Endothelial cell of umbilical vein (primary cell): ENCODE data around the gene ZPLD1. TPM values are rescaled to one million over a fixed set of nuclear protein-coding genes. Genes with fewer than 3 reads are reported as not detected.

Experiments used
- BruUV-seq: library from RNA; stranded (reverse); fragments of 400-500 nt; replicated peaks from 2 replicates; lab custom pipeline; 2021; lab: Mats Ljungman, UMichigan
- CTCF ChIA-PET: fragments of 300-600, 350-600 bp; sonication (Branson Sonifier 250); formaldehyde crosslinking; loops from one replicate; lab custom pipeline; 2021; ENCODE audit warnings: antibody characterized with exemption, inconsistent platforms; lab: Charles Lee
- POLR2A ChIA-PET: fragments of 300-600, 350-600 bp; sonication (Branson Sonifier 250); formaldehyde crosslinking; loops from one replicate; lab custom pipeline; 2021; ENCODE audit warnings: antibody characterized with exemption, inconsistent platforms; lab: Charles Lee
- DNase-seq: peaks from one replicate; pipeline ENCODE4 v3.0.0-alpha.2; 2011; ENCODE audit warnings: low read depth, low spot score
- FAIRE-seq: peaks from 2 replicates; lab custom pipeline; 2011; peaks lifted over from hg19 to GRCh38; lab: Jason Lieb, UNC
- H2AFZ ChIP-seq: 2 replicates; pipeline ENCODE4 v1.6.0; 2012; ENCODE audit warnings: low read depth, low read length, control low read depth, inconsistent platforms
- H3K27ac ChIP-seq: 2 replicates; pipeline ENCODE4 v1.5.1; 2011; ENCODE audit warnings: low read depth, mild to moderate bottlenecking, control low read depth, low read length, moderate library complexity; ENCODE audit not compliant: insufficient read depth
- H3K27me3 ChIP-seq, 2 experiments: 2 replicates each; pipeline versions ENCODE4 v1.6.0 to v1.6.1; 2011; ENCODE audit warnings: low read length in 2 of 2, mixed read lengths in 1 of 2; ENCODE audit not compliant: control insufficient read depth in 2 of 2, insufficient read depth in 2 of 2
- H3K36me3 ChIP-seq, 2 experiments: 2 replicates in 1 of 2; 3 replicates in 1 of 2; pipeline ENCODE4 v1.5.1; 2011; ENCODE audit warnings: low read length in 2 of 2, mild to moderate bottlenecking in 1 of 2, moderate library complexity in 1 of 2; ENCODE audit not compliant: control insufficient read depth in 2 of 2, insufficient read depth in 2 of 2; ENCODE audit errors: extremely low read depth in 1 of 2
- H3K4me1 ChIP-seq: 3 replicates; pipeline ENCODE4 v1.5.1; 2011; ENCODE audit warnings: mild to moderate bottlenecking, low read length; ENCODE audit not compliant: control insufficient read depth, insufficient read depth; ENCODE audit errors: extremely low read depth
- H3K4me2 ChIP-seq: 2 replicates; pipeline ENCODE4 v1.6.1; 2011; ENCODE audit warnings: low read length, control low read depth, mixed read lengths; ENCODE audit not compliant: insufficient read depth
- H3K4me3 ChIP-seq, 3 experiments: fragments of 200-600 bp in 1 of 3; sonication (generic), shearing (Covaris generic) in 1 of 3; replicated peaks in 1 of 3; 2 replicates each; pipeline ENCODE4 v1.5.1; 2011 to 2016; ENCODE audit warnings: control low read depth in 3 of 3, low read length in 3 of 3, mild to moderate bottlenecking in 2 of 3, inconsistent platforms in 1 of 3, low read depth in 1 of 3, moderate library complexity in 1 of 3; ENCODE audit not compliant: insufficient read depth in 1 of 3
- H3K79me2 ChIP-seq: 2 replicates; pipeline ENCODE4 v1.6.0; 2012; ENCODE audit warnings: low read length, inconsistent platforms; ENCODE audit not compliant: control insufficient read depth, insufficient read depth
- H3K9ac ChIP-seq: replicated peaks from 2 replicates; pipeline ENCODE3; 2011; ENCODE audit warnings: low read length, control low read depth; ENCODE audit not compliant: insufficient read depth; ENCODE audit errors: extremely low read depth
- H3K9me1 ChIP-seq: replicated peaks from 3 replicates; pipeline ENCODE4 v1.6.0; 2011; ENCODE audit warnings: mild to moderate bottlenecking, low read length; ENCODE audit not compliant: control insufficient read depth, insufficient read depth; ENCODE audit errors: extremely low read depth
- H3K9me3 ChIP-seq: replicated peaks from 2 replicates; pipeline ENCODE4 v1.5.1; 2012; ENCODE audit warnings: low read length, inconsistent platforms; ENCODE audit not compliant: control insufficient read depth, insufficient read depth
- H4K20me1 ChIP-seq: replicated peaks from 2 replicates; pipeline ENCODE3; 2011; ENCODE audit warnings: mild to moderate bottlenecking, low read length; ENCODE audit not compliant: control insufficient read depth, insufficient read depth; ENCODE audit errors: extremely low read depth
- EZH2 ChIP-seq: IDR thresholded peaks from 2 replicates; pipeline ENCODE4 v1.6.1; 2012; ENCODE audit warnings: borderline replicate concordance, low read depth, mild to moderate bottlenecking, moderate library complexity, low read length, inconsistent platforms; ENCODE audit not compliant: severe bottlenecking
- FOS ChIP-seq: IDR thresholded peaks from 2 replicates; pipeline ENCODE4 v1.6.1; 2011; ENCODE audit warnings: mild to moderate bottlenecking, low read length, moderate library complexity, borderline replicate concordance; ENCODE audit not compliant: insufficient read depth
- POLR2AphosphoS5 ChIP-seq: IDR thresholded peaks from 2 replicates; pipeline ENCODE4 v1.6.1; 2012; ENCODE audit warnings: low read depth, mild to moderate bottlenecking, control low read depth, low read length, moderate library complexity; ENCODE audit not compliant: insufficient read depth
- dilution Hi-C: fragments of 300-500 bp; cut with MboI; formaldehyde crosslinking; loops from one replicate; pipeline ENCODE4 v1.15.0; 2019; ENCODE audit warnings: low sequenced_read_pairs; ENCODE audit not compliant: extremely low pct_ligation_motif_present
- intact Hi-C: fragments of 100-400 bp; cut with micrococcal nuclease; formaldehyde crosslinking; loops from one replicate; pipeline ENCODE4 v1.10.0; 2022
- polyA plus RNA-seq, 4 experiments: library from polyadenylated mRNA; depleted of rRNA in 3 of 4; stranded (reverse) in 3 of 4; unstranded in 1 of 4; fragments of >200 nt; gene quantifications; 2 replicates each; pipeline versions ENCODE4 v1.2.1 to v1.2.3, GENCODE V29; 2011 to 2012; ENCODE audit warnings: missing spikeins in 1 of 4
- total RNA-seq: library from RNA; stranded (reverse); gene quantifications from 2 replicates; pipeline ENCODE4 v1.2.3, GENCODE V29; 2021
- TF ChIP-seq, protein P1 (sequence below): IDR thresholded peaks from 2 replicates; pipeline ENCODE4 v1.6.1; 2011; ENCODE audit not compliant: insufficient read depth, insufficient read length

ZPLD1 gene
- total and polyA plus RNA-seq, 2 donors (not counting 3 experiments of a cell fraction or from before 2014, with no cell fraction given) = not detected

DNA sequence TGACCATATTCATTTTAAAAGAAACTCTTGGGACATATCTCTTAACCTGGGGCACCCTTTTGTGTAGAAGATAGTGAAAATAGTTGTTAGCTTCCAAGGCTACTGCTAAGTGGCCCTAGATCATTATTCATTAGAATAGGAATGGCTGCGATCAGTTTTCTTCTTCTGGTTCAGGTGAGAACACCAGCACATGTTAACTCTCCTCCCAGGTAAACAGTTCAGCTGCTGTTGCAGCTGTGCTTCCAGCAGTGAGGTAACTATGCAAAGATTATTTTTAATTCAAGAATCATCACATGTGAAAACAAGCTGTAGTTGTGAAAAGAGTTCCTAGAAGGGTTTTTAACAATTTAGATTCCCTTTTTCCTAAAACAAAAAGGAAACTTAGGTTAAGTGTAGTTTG lies 43.3 kb downstream of the ZPLD1 start:
- FAIRE-seq (no peak), DNase-seq (no peak)
- no peaks in the 10 kb centered on the region for H4K20me1 ChIP-seq
- H3K4me1 ChIP-seq = no peaks in the 10 kb centered on the region
- intact Hi-C loops (no loop called here), dilution Hi-C loops (no loop called here)
- H3K27me3 ChIP-seq = peaks cover 3 to 6% of the 10 kb centered on the region in 2 experiments
- no peak overlapping the region for H3K4me2 ChIP-seq
- no peak overlapping the region for H3K9ac ChIP-seq
- no peaks in the 10 kb centered on the region for H3K9me1 ChIP-seq
- CTCF ChIA-PET = interaction anchor here (1.2 to 1.5 kb wide), 3 partner anchors 9 to 249 kb away, joined by 3 to 4 read pairs (median 3); no protein-coding TSS in a partner anchor
- POLR2A ChIA-PET = no interaction called here
- H3K4me3 ChIP-seq = no peak overlapping the region
- no peaks in the 10 kb centered on the region for H3K36me3 ChIP-seq
- BruUV-seq = no TSS peak
- no peak overlapping the region for H3K27ac ChIP-seq
- no peak overlapping the region for H2AFZ ChIP-seq
- TF ChIP-seq EZH2 = no peak
- TF ChIP-seq FOS = no peak
- TF ChIP-seq POLR2AphosphoS5 = no peak
- H3K9me3 ChIP-seq = no peaks in the 10 kb centered on the region
- no peaks in the 10 kb centered on the region for H3K79me2 ChIP-seq

DNA sequence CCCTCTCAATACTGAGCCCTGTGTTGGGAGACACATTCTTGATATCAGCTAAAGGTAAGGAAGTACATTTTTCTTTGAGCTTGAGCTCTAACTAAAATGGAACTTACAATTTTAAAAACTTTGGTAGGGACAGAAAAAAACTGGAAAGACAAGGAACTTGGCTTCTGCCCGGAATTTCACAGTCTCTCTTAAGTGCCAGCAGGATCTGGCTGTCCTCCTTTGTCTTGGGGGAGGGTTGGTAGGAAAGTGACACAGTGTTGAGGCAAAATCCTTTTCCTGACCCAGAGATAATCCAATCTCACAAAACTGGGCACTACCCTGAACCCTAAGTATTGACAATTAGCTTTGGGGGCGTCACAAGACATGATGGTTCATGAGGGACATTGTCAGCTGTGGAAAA lies 45.3 kb downstream of the ZPLD1 start:
- Histone ChIP-seq H3K9ac (no peak overlapping the region), H2AFZ (no peak overlapping the region), H3K79me2 (no peaks in the 10 kb centered on the region), H3K27ac (no peak overlapping the region), H3K4me1 (no peaks in the 10 kb centered on the region), H3K36me3 (no peaks in the 10 kb centered on the region), H3K4me2 (no peak overlapping the region), H3K9me3 (no peaks in the 10 kb centered on the region), H3K4me3 (no peak overlapping the region), H3K9me1 (no peaks in the 10 kb centered on the region), H3K27me3 (peaks cover 3 to 6% of the 10 kb centered on the region in 2 experiments), H4K20me1 (no peaks in the 10 kb centered on the region)
- intact Hi-C loops (no loop called here), dilution Hi-C loops (no loop called here)
- CTCF ChIA-PET = interaction anchor here (1.4 kb wide), 1 partner anchor 9 kb away, joined by 3 read pairs; no protein-coding TSS in a partner anchor
- POLR2A ChIA-PET = no interaction called here
- DNase-seq (no peak), FAIRE-seq (no peak)
- BruUV-seq = no TSS peak
- TF ChIP-seq, protein P1, sequence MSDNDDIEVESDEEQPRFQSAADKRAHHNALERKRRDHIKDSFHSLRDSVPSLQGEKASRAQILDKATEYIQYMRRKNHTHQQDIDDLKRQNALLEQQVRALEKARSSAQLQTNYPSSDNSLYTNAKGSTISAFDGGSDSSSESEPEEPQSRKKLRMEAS = no peak
- no peak for TF ChIP-seq POLR2AphosphoS5
